Measurements from ENCODE around the gene TMPRSS3. TPM values are rescaled to one million over a fixed set of nuclear protein-coding genes. Genes with fewer than 3 reads are reported as not detected.

TMPRSS3 gene
- total RNA-seq, 1 experiment from 2014 or later = 2.0 TPM

GRCh38 chr21:42388740-42389448 lies 7.0 kb downstream of the TMPRSS3 start:
- H3K4me1 Mint-ChIP-seq (ENCODE audit: insufficient read depth, unreplicated experiment) = peaks cover 6% of the 10 kb centered on the region
- CTCF ChIA-PET = no interaction called here
- intact Hi-C loops (cut with micrococcal nuclease) = no loop called here
- H3K27ac Mint-ChIP-seq (ENCODE audit: low read depth, unreplicated experiment) = no peak overlapping the region
- no TSS peak for BruUV-seq (replicated peaks)
- no peaks in the 10 kb centered on the region for H3K36me3 Mint-ChIP-seq (ENCODE audit: insufficient read depth, unreplicated experiment)
- no peaks in the 10 kb centered on the region for H3K9me3 Mint-ChIP-seq (ENCODE audit: unreplicated experiment)
- H3K4me3 Mint-ChIP-seq (ENCODE audit: unreplicated experiment) = no peak overlapping the region
- DNase-seq (ENCODE audit: unreplicated experiment) = no peak
- TF ChIP-seq CTCF (IDR thresholded peaks at IDR 0.05; ENCODE audit: unreplicated experiment) = no peak
- peaks cover 11% of the 10 kb centered on the region for H3K27me3 Mint-ChIP-seq (ENCODE audit: insufficient read depth, unreplicated experiment)
- POLR2A ChIA-PET = no interaction called here

- ChIA-PET CTCF (no interaction called here), POLR2A (interaction anchor here (0.9 kb wide), 1 partner anchor 8 kb away, joined by 5 read pairs; the partner anchor contains the start of gene TMPRSS3)
- no peak overlapping the region for H3K4me3 Mint-ChIP-seq (ENCODE audit: unreplicated experiment)
- H3K27me3 Mint-ChIP-seq (ENCODE audit: insufficient read depth, unreplicated experiment) = peaks cover 11% of the 10 kb centered on the region
- no peak overlapping the region for H3K27ac Mint-ChIP-seq (ENCODE audit: low read depth, unreplicated experiment)
- peaks cover 6% of the 10 kb centered on the region for H3K4me1 Mint-ChIP-seq (ENCODE audit: insufficient read depth, unreplicated experiment)
- no peaks in the 10 kb centered on the region for H3K9me3 Mint-ChIP-seq (ENCODE audit: unreplicated experiment)
- no peak for TF ChIP-seq CTCF (IDR thresholded peaks at IDR 0.05; ENCODE audit: unreplicated experiment)
- no TSS peak for BruUV-seq (replicated peaks)
- no peaks in the 10 kb centered on the region for H3K36me3 Mint-ChIP-seq (ENCODE audit: insufficient read depth, unreplicated experiment)
- DNase-seq (ENCODE audit: unreplicated experiment) = no peak
- intact Hi-C loops (cut with micrococcal nuclease) = no loop called here
Observed at GRCh38 chr21:42387843-42388340, 8.0 kb downstream of the TMPRSS3 start.

GRCh38 chr21:42387164-42387563 lies 8.7 kb downstream of the TMPRSS3 start:
- Mint-ChIP-seq H3K4me3 (ENCODE audit: unreplicated experiment) (no peak overlapping the region), H3K36me3 (ENCODE audit: insufficient read depth, unreplicated experiment) (no peaks in the 10 kb centered on the region), H3K27ac (ENCODE audit: low read depth, unreplicated experiment) (no peak overlapping the region), H3K4me1 (ENCODE audit: insufficient read depth, unreplicated experiment) (peaks cover 6% of the 10 kb centered on the region), H3K27me3 (ENCODE audit: insufficient read depth, unreplicated experiment) (peaks cover 6% of the 10 kb centered on the region), H3K9me3 (ENCODE audit: unreplicated experiment) (no peaks in the 10 kb centered on the region)
- DNase-seq (ENCODE audit: unreplicated experiment) = no peak
- POLR2A ChIA-PET = interaction anchor here (0.6 to 0.9 kb wide), 2 partner anchors 9 to 122 kb away, joined by 4 to 5 read pairs; partner anchors contain the start of gene TMPRSS3
- TF ChIP-seq CTCF (IDR thresholded peaks at IDR 0.05; ENCODE audit: unreplicated experiment) = no peak
- CTCF ChIA-PET = no interaction called here
- intact Hi-C loops (cut with micrococcal nuclease) = no loop called here
- BruUV-seq (replicated peaks) = no TSS peak

GRCh38 chr21:42386034-42386591 lies 9.7 kb downstream of the TMPRSS3 start:
- TF ChIP-seq CTCF (IDR thresholded peaks at IDR 0.05; ENCODE audit: unreplicated experiment) = no peak
- BruUV-seq (replicated peaks) = no TSS peak
- ChIA-PET POLR2A (no interaction called here), CTCF (no interaction called here)
- H3K27ac Mint-ChIP-seq (ENCODE audit: low read depth, unreplicated experiment) = no peak overlapping the region
- H3K4me3 Mint-ChIP-seq (ENCODE audit: unreplicated experiment) = no peak overlapping the region
- peaks cover 6% of the 10 kb centered on the region for H3K4me1 Mint-ChIP-seq (ENCODE audit: insufficient read depth, unreplicated experiment)
- no peaks in the 10 kb centered on the region for H3K36me3 Mint-ChIP-seq (ENCODE audit: insufficient read depth, unreplicated experiment)
- DNase-seq (ENCODE audit: unreplicated experiment) = no peak
- no peaks in the 10 kb centered on the region for H3K27me3 Mint-ChIP-seq (ENCODE audit: insufficient read depth, unreplicated experiment)
- H3K9me3 Mint-ChIP-seq (ENCODE audit: unreplicated experiment) = no peaks in the 10 kb centered on the region
- intact Hi-C loops (cut with micrococcal nuclease) = no loop called here

Measured in MCF 10A (cell line).